NCI-H1436 (cell line): ENCODE data around the gene EIF2A.
A peak's percentile ranks its signal among the peaks of the same experiment; 100 is the strongest.
"Not testable (repeated sequence)": the region's sequence is repeated elsewhere in the genome, so short reads cannot be mapped to it uniquely, and the experiment has no call there.

Experiments used
- DNase-seq: peaks from one replicate; lab custom pipeline; 2025; lab: John Stamatoyannopoulos, UW

Gene EIF2A

DNA sequence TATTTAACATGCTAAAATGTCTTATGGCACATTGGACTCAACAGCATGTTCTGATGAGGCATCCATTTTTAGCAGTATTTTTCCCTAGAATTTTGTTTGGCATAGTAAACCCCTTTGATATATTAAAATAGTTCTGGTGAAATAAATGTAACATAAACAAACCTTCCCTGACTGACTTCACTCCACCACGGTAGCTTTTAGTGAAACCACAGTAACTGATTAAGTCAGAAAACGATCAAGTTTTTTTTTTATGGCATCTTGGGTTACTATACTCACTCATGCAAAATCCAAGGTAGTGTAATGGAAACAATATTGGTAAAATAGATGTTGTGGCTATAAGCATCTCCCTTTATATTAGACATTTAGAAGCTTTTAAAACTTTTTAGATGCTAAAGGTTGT, 3.1 kb upstream of the EIF2A start:
- no peak for DNase-seq

DNA sequence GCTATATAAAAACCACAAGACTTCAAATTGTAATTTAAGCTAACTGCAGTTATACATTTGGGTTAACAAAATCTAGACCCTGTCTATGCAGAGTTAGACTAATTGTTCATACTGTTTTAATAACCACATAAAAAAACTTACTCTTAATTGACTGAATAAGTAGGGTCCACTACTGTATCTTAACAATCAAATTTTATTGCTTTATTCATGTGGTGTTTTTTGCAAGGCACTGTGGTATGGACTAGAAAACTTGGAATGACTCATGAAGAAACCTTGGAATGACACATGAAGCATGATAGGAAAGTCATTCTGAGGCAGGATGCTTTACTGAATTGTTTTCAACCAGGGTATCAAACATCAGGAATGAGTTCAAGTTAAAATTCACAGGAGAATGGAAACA, 2.5 kb upstream of the EIF2A start:
- DNase-seq = no peak

GRCh38 chr3:150544726-150545125, 1.9 kb upstream of the EIF2A start:
- no peak for DNase-seq

GRCh38 chr3:150545419-150546225, 965 bp upstream of the EIF2A start:
- peak; percentile 49 for DNase-seq

- DNase-seq = peak; percentile 31
Measured at GRCh38 chr3:150547045-150547741, 606 bp downstream of the EIF2A start.

DNA sequence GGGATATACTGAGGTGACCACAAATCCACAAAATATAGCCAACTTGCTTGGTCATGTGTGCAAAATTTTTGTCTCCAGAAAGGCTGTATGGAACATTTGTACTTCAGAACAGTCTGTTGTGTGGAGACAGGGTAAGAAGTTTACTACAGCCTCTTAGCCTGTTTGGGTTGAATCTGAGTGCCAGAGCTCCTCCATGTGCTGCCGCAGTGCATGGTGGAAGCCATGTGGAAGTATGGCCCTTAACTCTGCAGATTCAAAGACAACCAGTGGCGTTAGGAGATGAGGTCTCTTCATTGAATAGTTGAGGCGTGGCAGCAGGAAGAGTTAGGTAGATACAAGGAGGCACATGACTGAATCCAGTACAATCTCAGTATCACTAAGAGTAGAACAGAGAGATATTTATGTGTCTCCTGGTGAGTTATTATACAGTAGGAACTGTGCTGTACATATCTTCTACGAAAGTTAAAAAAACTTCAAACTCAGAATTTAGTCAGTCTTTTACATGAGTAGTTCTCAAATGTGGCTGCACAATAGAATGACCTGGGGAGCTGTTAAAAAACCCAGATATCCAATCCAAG, 9.4 kb downstream of the EIF2A start:
- no peak for DNase-seq

DNA sequence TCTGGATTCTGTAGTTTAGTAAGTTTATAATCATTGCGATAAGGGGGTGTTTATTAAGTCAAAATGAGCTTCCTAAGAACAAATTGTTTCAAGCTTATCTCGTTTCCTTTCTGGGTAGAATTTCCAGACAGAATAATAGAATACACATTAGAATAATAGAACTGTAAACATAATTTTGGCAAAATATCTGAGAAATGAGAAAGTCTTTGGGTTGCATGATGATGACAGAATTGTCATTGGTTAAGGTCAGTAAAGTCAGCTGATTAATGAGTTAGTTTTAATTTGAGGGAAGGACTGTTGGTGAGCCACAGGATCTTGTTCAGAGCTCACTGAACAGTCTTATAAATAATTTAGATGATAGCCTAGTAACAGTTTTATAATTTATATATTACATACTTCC, 10.2 kb downstream of the EIF2A start:
- no peak for DNase-seq

DNA sequence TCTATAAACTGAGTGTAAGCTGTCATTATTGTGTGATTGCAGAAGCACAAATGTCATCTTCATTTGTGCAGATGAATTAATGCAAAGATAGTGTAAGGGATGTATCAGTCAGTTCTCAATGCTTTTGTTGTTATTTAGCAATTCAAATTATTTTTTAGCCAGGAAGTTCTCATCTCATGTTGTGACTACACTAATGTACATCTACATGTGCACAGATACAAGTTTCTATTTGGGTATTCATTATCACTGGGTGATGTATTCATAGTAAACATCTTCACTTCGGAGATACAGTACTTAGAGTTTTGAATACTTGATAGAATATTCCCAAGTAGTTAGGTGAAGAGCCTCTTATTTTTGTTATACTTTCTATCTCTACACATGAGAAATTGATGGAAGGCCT, 11.1 kb downstream of the EIF2A start:
- no peak for DNase-seq

GRCh38 chr3:150564243-150564642, 17.7 kb downstream of the EIF2A start:
- DNase-seq = no peak

- no peak for DNase-seq
Measured at GRCh38 chr3:150567328-150567727, 20.7 kb downstream of the EIF2A start.

GRCh38 chr3:150577855-150578254, 31.3 kb downstream of the EIF2A start:
- DNase-seq = no peak

GRCh38 chr3:150581174-150581573, 34.6 kb downstream of the EIF2A start:
- no peak for DNase-seq

DNA sequence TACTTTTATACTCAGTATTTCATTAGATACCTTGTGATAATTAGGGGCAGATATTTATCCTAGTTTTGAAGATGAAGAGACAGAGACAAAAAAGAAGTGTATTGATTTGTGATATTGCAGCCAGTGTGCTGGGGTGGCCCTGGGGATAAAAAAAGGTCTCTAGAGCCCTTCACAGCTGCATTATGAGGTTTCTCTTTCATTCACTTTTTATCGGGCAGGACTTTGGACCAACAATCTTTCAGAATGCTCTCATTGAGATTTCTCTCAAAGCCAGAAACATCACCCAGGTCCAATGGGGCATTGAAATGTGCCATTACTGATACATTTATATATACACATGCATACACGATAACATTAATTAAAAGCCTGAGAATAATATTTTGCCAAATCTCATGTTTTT, 36.0 kb downstream of the EIF2A start:
- no peak for DNase-seq

GRCh38 chr3:150583028-150583427, 36.4 kb downstream of the EIF2A start:
- no peak for DNase-seq

DNA sequence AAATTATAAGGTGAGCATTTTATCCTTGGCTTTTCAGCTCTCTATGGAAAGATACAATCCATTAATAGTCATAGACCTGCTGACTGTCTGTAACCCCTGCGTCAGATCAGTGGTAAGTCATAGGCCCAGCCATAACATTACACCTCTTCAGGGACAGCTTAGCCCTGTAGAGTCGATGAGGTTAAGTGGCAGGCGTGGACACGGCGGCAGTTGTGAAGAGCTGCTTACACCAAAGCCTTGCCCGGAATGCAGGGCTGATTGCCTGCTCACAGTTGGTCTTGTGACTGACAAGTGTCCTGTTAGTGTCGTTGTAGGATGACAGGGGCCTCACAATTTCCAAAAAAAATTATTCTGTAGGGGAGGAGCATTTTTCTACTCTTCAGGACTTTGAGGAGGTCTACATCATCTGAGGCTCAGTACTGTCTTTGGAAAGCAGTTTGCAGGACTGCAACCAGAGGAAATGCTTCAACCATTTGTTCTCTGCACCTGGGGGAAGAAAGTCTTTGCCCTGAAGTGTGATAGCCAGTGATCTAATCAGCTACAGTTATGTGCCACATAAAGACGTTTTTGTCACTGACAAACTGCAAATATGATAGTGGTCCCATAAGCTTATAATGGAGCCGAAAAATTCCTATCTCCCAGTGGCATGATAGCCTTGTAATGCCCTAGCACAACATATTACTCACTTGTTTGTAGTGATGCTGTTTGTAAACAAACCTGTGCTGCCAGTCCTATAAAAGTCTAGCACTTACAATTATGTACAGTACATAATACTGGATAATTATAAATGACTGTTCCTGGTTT, 41.6 kb downstream of the EIF2A start:
- no peak for DNase-seq

DNA sequence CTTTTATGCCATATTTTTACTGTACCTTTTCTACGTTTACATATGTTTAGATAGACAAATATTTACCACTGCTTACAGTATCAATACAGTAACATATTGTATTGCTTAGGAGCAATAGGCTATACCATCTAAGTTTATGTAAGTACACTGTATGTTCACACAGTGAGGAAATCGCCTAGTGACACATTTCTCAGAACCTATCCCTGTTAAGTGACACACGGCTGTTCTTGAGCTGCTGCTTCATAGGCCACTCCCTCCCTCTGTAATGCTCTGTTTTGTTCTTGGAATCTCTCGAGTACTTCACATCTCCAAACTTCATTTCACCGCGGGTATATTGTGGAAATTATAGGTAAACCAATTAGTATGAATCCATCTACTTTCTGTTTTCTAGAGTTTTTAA, 43.2 kb downstream of the EIF2A start:
- no peak for DNase-seq

DNA sequence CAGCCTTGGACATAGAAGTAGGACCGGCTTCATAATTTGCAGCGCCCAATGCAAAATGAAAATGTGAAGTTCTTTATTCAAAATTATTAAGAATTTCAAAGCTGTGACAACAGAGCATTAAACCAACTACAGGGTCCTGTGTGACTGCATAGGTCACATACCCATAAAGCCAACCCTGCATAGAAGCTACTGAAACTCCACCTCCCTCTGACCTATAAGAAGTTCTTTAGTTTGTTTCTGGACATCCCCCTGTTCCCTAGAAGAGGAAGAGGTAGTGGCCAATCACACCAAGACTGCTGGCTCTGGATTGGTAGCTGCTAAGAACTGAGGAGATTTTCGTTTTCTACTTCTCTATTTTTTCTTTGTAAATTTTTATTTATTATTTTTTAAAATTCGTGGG, 47.6 kb downstream of the EIF2A start:
- no peak for DNase-seq

GRCh38 chr3:150597646-150598045, 51.1 kb downstream of the EIF2A start:
- no peak for DNase-seq

GRCh38 chr3:150599611-150600297, 53.2 kb downstream of the EIF2A start:
- no peak for DNase-seq

DNA sequence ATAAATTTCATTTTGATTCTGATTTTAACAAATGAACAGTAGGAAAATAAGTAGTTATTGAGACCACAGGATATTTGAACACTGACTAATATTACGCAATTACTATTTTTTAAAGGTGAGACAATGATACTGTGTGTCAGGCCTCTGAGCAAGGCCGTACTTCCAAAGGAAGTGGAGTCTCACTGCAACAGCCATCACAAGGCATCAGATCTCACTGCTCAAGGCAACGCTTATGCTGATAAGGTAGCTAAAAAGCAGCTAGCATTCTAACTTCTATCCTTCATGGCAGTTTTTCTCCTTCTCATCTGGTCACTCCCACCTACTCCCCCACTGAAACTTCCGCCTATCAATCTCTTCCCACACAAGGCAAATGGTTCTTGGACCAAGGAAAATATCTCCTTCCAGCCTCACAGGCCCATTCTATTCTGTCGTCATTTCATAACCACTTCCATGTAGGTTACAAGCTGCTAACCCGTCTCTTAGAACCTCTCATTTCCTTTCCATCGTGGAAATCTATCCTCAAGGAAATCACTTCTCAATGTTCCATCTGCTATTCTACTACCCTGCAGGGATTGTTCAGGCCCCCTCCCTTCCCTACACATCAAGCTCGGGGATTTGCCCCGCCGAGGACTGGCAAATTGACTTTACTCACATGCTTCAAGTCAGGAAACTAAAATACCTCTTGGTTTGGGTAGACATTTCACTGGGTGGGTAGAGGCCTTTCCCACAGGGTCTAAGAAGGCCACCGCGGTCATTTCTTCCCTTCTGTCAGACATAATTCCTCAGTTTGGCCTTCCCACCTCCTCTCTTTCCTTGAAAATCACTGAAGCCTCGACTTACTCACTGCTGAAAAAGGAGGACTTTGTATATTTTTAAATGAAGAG, 54.3 kb downstream of the EIF2A start:
- not testable (repeated sequence) for DNase-seq
